ENCODE data around the gene HDAC9. TPM values are rescaled to one million over a fixed set of nuclear protein-coding genes. Genes with fewer than 3 reads are reported as not detected.

HDAC9 gene
- total RNA-seq, 2 experiments from 2014 or later, result 0.55 to 0.65 TPM

GRCh38 chr7:18564779-18565178 lies 69.2 kb downstream of the HDAC9 start:
- Mint-ChIP-seq H3K27me3 (no peaks in the 10 kb centered on the region), H3K9me3 (no peaks in the 10 kb centered on the region), H3K27ac (no peak overlapping the region), H3K4me1 (no peaks in the 10 kb centered on the region), H3K4me3 (no peak overlapping the region), H3K36me3 (ENCODE audit: low read depth) (no peaks in the 10 kb centered on the region)
- no peak for DNase-seq
- ChIA-PET CTCF (no interaction called here), POLR2A (no interaction called here)

GRCh38 chr7:18565337-18565736 lies 69.8 kb downstream of the HDAC9 start:
- no peak for DNase-seq
- no peaks in the 10 kb centered on the region for H3K9me3 Mint-ChIP-seq
- H3K4me3 Mint-ChIP-seq, result no peak overlapping the region
- ChIA-PET CTCF (no interaction called here), POLR2A (no interaction called here)
- no peaks in the 10 kb centered on the region for H3K27me3 Mint-ChIP-seq
- no peaks in the 10 kb centered on the region for H3K36me3 Mint-ChIP-seq (ENCODE audit: low read depth)
- H3K4me1 Mint-ChIP-seq, result no peaks in the 10 kb centered on the region
- H3K27ac Mint-ChIP-seq, result no peak overlapping the region

- ChIA-PET POLR2A (no interaction called here), CTCF (no interaction called here)
- Mint-ChIP-seq H3K36me3 (ENCODE audit: low read depth) (no peaks in the 10 kb centered on the region), H3K27ac (no peak overlapping the region), H3K4me3 (no peak overlapping the region), H3K4me1 (no peaks in the 10 kb centered on the region), H3K27me3 (no peaks in the 10 kb centered on the region), H3K9me3 (no peaks in the 10 kb centered on the region)
- DNase-seq, result no peak
Measured at GRCh38 chr7:18566205-18566604, 70.7 kb downstream of the HDAC9 start.

- H3K4me1 Mint-ChIP-seq, result no peaks in the 10 kb centered on the region
- H3K27me3 Mint-ChIP-seq, result no peaks in the 10 kb centered on the region
- H3K4me3 Mint-ChIP-seq, result no peak overlapping the region
- no peak overlapping the region for H3K27ac Mint-ChIP-seq
- ChIA-PET CTCF (no interaction called here), POLR2A (no interaction called here)
- H3K9me3 Mint-ChIP-seq, result no peaks in the 10 kb centered on the region
- no peaks in the 10 kb centered on the region for H3K36me3 Mint-ChIP-seq (ENCODE audit: low read depth)
- DNase-seq, result no peak
Measured at GRCh38 chr7:18566829-18567228, 71.3 kb downstream of the HDAC9 start.

GRCh38 chr7:18570441-18570840 lies 74.9 kb downstream of the HDAC9 start:
- DNase-seq, result no peak
- Mint-ChIP-seq H3K27ac (no peak overlapping the region), H3K9me3 (no peaks in the 10 kb centered on the region), H3K36me3 (ENCODE audit: low read depth) (no peaks in the 10 kb centered on the region), H3K4me3 (no peak overlapping the region), H3K27me3 (no peaks in the 10 kb centered on the region), H3K4me1 (no peaks in the 10 kb centered on the region)
- CTCF ChIA-PET, result no interaction called here
- POLR2A ChIA-PET, result no interaction called here

GRCh38 chr7:18570890-18571478 lies 75.4 kb downstream of the HDAC9 start:
- no peak overlapping the region for H3K4me3 Mint-ChIP-seq
- H3K27ac Mint-ChIP-seq, result no peak overlapping the region
- POLR2A ChIA-PET, result no interaction called here
- no peaks in the 10 kb centered on the region for H3K9me3 Mint-ChIP-seq
- no peak for DNase-seq
- no peaks in the 10 kb centered on the region for H3K27me3 Mint-ChIP-seq
- CTCF ChIA-PET, result no interaction called here
- no peaks in the 10 kb centered on the region for H3K36me3 Mint-ChIP-seq (ENCODE audit: low read depth)
- H3K4me1 Mint-ChIP-seq, result no peaks in the 10 kb centered on the region

- ChIA-PET POLR2A (no interaction called here), CTCF (interaction anchor here (0.7 kb wide), 1 partner anchor 100 kb away, joined by 3 read pairs; no protein-coding TSS in a partner anchor)
- H3K27me3 Mint-ChIP-seq, result no peaks in the 10 kb centered on the region
- no peak overlapping the region for H3K4me3 Mint-ChIP-seq
- no peaks in the 10 kb centered on the region for H3K9me3 Mint-ChIP-seq
- no peak for DNase-seq
- H3K27ac Mint-ChIP-seq, result no peak overlapping the region
- no peaks in the 10 kb centered on the region for H3K4me1 Mint-ChIP-seq
- no peaks in the 10 kb centered on the region for H3K36me3 Mint-ChIP-seq (ENCODE audit: low read depth)
Measured at GRCh38 chr7:18572154-18572553, 76.6 kb downstream of the HDAC9 start.

- no peaks in the 10 kb centered on the region for H3K9me3 Mint-ChIP-seq
- H3K36me3 Mint-ChIP-seq (ENCODE audit: low read depth), result no peaks in the 10 kb centered on the region
- POLR2A ChIA-PET, result no interaction called here
- CTCF ChIA-PET, result no interaction called here
- no peak overlapping the region for H3K27ac Mint-ChIP-seq
- no peaks in the 10 kb centered on the region for H3K4me1 Mint-ChIP-seq
- no peak for DNase-seq
- no peak overlapping the region for H3K4me3 Mint-ChIP-seq
- no peaks in the 10 kb centered on the region for H3K27me3 Mint-ChIP-seq
Measured at GRCh38 chr7:18572885-18573284, 77.3 kb downstream of the HDAC9 start.

GRCh38 chr7:18573410-18574234 lies 78.1 kb downstream of the HDAC9 start:
- Mint-ChIP-seq H3K27me3 (no peaks in the 10 kb centered on the region), H3K4me1 (no peaks in the 10 kb centered on the region), H3K4me3 (no peak overlapping the region), H3K9me3 (no peaks in the 10 kb centered on the region), H3K36me3 (ENCODE audit: low read depth) (no peaks in the 10 kb centered on the region), H3K27ac (no peak overlapping the region)
- CTCF ChIA-PET, result no interaction called here
- POLR2A ChIA-PET, result no interaction called here
- DNase-seq, result no peak

- no peaks in the 10 kb centered on the region for H3K4me1 Mint-ChIP-seq
- H3K27ac Mint-ChIP-seq, result no peak overlapping the region
- H3K4me3 Mint-ChIP-seq, result no peak overlapping the region
- no peaks in the 10 kb centered on the region for H3K27me3 Mint-ChIP-seq
- CTCF ChIA-PET, result no interaction called here
- no peaks in the 10 kb centered on the region for H3K9me3 Mint-ChIP-seq
- no peak for DNase-seq
- H3K36me3 Mint-ChIP-seq (ENCODE audit: low read depth), result no peaks in the 10 kb centered on the region
- POLR2A ChIA-PET, result no interaction called here
Measured at GRCh38 chr7:18574235-18574540, 78.6 kb downstream of the HDAC9 start.

GRCh38 chr7:18574676-18575075 lies 79.1 kb downstream of the HDAC9 start:
- DNase-seq, result no peak
- Mint-ChIP-seq H3K27ac (no peak overlapping the region), H3K4me3 (no peak overlapping the region), H3K27me3 (no peaks in the 10 kb centered on the region), H3K9me3 (no peaks in the 10 kb centered on the region), H3K36me3 (ENCODE audit: low read depth) (no peaks in the 10 kb centered on the region), H3K4me1 (no peaks in the 10 kb centered on the region)
- ChIA-PET CTCF (no interaction called here), POLR2A (no interaction called here)

GRCh38 chr7:18575622-18576572 lies 80.3 kb downstream of the HDAC9 start:
- H3K4me3 Mint-ChIP-seq, result no peak overlapping the region
- POLR2A ChIA-PET, result no interaction called here
- no peaks in the 10 kb centered on the region for H3K9me3 Mint-ChIP-seq
- DNase-seq, result no peak
- H3K36me3 Mint-ChIP-seq (ENCODE audit: low read depth), result no peaks in the 10 kb centered on the region
- no peak overlapping the region for H3K27ac Mint-ChIP-seq
- CTCF ChIA-PET, result no interaction called here
- H3K27me3 Mint-ChIP-seq, result no peaks in the 10 kb centered on the region
- H3K4me1 Mint-ChIP-seq, result no peaks in the 10 kb centered on the region

GRCh38 chr7:18577096-18577771 lies 81.7 kb downstream of the HDAC9 start:
- H3K36me3 Mint-ChIP-seq (ENCODE audit: low read depth), result no peaks in the 10 kb centered on the region
- POLR2A ChIA-PET, result no interaction called here
- no peaks in the 10 kb centered on the region for H3K9me3 Mint-ChIP-seq
- no peaks in the 10 kb centered on the region for H3K27me3 Mint-ChIP-seq
- no peak for DNase-seq
- no peak overlapping the region for H3K27ac Mint-ChIP-seq
- CTCF ChIA-PET, result no interaction called here
- H3K4me3 Mint-ChIP-seq, result no peak overlapping the region
- no peaks in the 10 kb centered on the region for H3K4me1 Mint-ChIP-seq
